Measurements from ENCODE around the gene INIP.
"Not testable (repeated sequence)": the region's sequence is repeated elsewhere in the genome, so short reads cannot be mapped to it uniquely, and the experiment has no call there.

Gene INIP

GRCh38 chr9:112734892-112735291 is 17.0 kb upstream of the INIP start:
- DNase-seq, result no peak

GRCh38 chr9:112731971-112732370 is 14.1 kb upstream of the INIP start:
- DNase-seq, result no peak

GRCh38 chr9:112728401-112728800 is 10.5 kb upstream of the INIP start:
- DNase-seq, result no peak

GRCh38 chr9:112726428-112726827 is 8.5 kb upstream of the INIP start:
- no peak for DNase-seq

GRCh38 chr9:112725961-112726360 is 8.0 kb upstream of the INIP start:
- no peak for DNase-seq

- DNase-seq, result not testable (repeated sequence)
These were observed 4.8 kb upstream of the INIP start for GRCh38 chr9:112722749-112723148.

- no peak for DNase-seq
These were observed 2.3 kb upstream of the INIP start for GRCh38 chr9:112720113-112720780.

GRCh38 chr9:112719696-112720095 is 1.8 kb upstream of the INIP start:
- no peak for DNase-seq

GRCh38 chr9:112719241-112719691 is 1.3 kb upstream of the INIP start:
- no peak for DNase-seq

- DNase-seq, result no peak
These were observed 5.2 kb downstream of the INIP start for GRCh38 chr9:112712678-112713077.

- DNase-seq, result no peak
These were observed 6.7 kb downstream of the INIP start for GRCh38 chr9:112711050-112711689.

- DNase-seq, result no peak
These were observed 12.0 kb downstream of the INIP start for GRCh38 chr9:112705768-112706427.

- DNase-seq, result no peak
These were observed 14.6 kb downstream of the INIP start for GRCh38 chr9:112703304-112703703.

GRCh38 chr9:112700085-112700484 is 17.8 kb downstream of the INIP start:
- no peak for DNase-seq

- no peak for DNase-seq
These were observed 18.7 kb downstream of the INIP start for GRCh38 chr9:112699230-112699629.

- DNase-seq, result no peak
These were observed 21.5 kb downstream of the INIP start for GRCh38 chr9:112696461-112696860.

GRCh38 chr9:112694706-112695555 is 23.0 kb downstream of the INIP start:
- DNase-seq, result no peak

GRCh38 chr9:112689161-112689740 is 28.7 kb downstream of the INIP start:
- no peak for DNase-seq

- DNase-seq, result no peak
These were observed 37.0 kb downstream of the INIP start for GRCh38 chr9:112680731-112681402.

GRCh38 chr9:112677040-112677439 is 40.9 kb downstream of the INIP start:
- no peak for DNase-seq

GRCh38 chr9:112673221-112673620 is 44.7 kb downstream of the INIP start:
- not testable (repeated sequence) for DNase-seq

- no peak for DNase-seq
These were observed 46.8 kb downstream of the INIP start for GRCh38 chr9:112670991-112671625.

Data from stimulated activated CD4-positive, alpha-beta T cell treated with anti-CD3 and anti-CD28 coated beads, Interleukin-1b, Interleukin-23, amount 100 ng/mL, for 48 hours (primary cell).